ENCODE results near the gene P2RY8. TPM values are rescaled to one million over a fixed set of nuclear protein-coding genes. Genes with fewer than 3 reads are reported as not detected.

The P2RY8 gene
- total and polyA plus RNA-seq, 10 donors, result 8.1 to 32.2 (median 26.5) TPM

GRCh38 chrX:1535241-1536041, 1.5 kb downstream of the P2RY8 start:
- WGBS, 5 donors, result 12 to 27% (median 13%) methylated on average over 32 to 33 of the region's 33 CpGs
- intact Hi-C loops (cut with DNase I; ENCODE audit: low total_unique reads), result loop anchor here (10.0 kb wide), 1 partner anchor 71 kb away; no protein-coding TSS in a partner anchor
- TF ChIP-seq POLR2AphosphoS5 (IDR thresholded peaks at IDR 0.05) (peak in 2 of 3 donors; percentile 13 to 45), POLR2A (IDR thresholded peaks at IDR 0.05) (no peak), CTCF (IDR thresholded peaks at IDR 0.05 in 8 of 11, conservative IDR thresholded peaks at IDR 0.05 in 3 of 11) (no peak)
- Histone ChIP-seq H3K9me3 (no peaks in the 10 kb centered on the region), H3K4me1 (peaks cover 5 to 59% (median 29%) of the 10 kb centered on the region in 6 donors), H3K27ac (peak overlapping the region; percentile 89 to 94 (median 90)), H3K36me3 (peaks cover 0 to 9% (median 0%) of the 10 kb centered on the region in 6 donors), H3K27me3 (replicated peaks in 1 of 7) (no peaks in the 10 kb centered on the region), H3K4me3 (peak overlapping the region; percentile 56 to 80 (median 74))
- DNase-seq, result peak; percentile 83

GRCh38 chrX:1534301-1535168, 2.5 kb downstream of the P2RY8 start:
- intact Hi-C loops (cut with DNase I; ENCODE audit: low total_unique reads), result loop anchor here (10.0 kb wide), 1 partner anchor 70 kb away; no protein-coding TSS in a partner anchor
- no peaks in the 10 kb centered on the region for H3K9me3 ChIP-seq
- H3K27ac ChIP-seq, result peak overlapping the region; percentile 19 to 94 (median 90)
- TF ChIP-seq POLR2A (IDR thresholded peaks at IDR 0.05) (no peak), POLR2AphosphoS5 (IDR thresholded peaks at IDR 0.05) (peak in 1 of 3 donors; percentile 12), CTCF (IDR thresholded peaks at IDR 0.05 in 8 of 11, conservative IDR thresholded peaks at IDR 0.05 in 3 of 11) (no peak)
- 14 to 35% (median 27%) methylated on average over 21 to 22 of the region's 22 CpGs for WGBS, 5 donors
- H3K27me3 ChIP-seq (replicated peaks in 1 of 7), result no peaks in the 10 kb centered on the region
- peaks cover 0 to 9% (median 0%) of the 10 kb centered on the region in 6 donors for H3K36me3 ChIP-seq
- H3K4me3 ChIP-seq, result peak overlapping the region; percentile 35 to 80 (median 65)
- peak; percentile 84 for DNase-seq
- H3K4me1 ChIP-seq, result peaks cover 5 to 63% (median 29%) of the 10 kb centered on the region in 6 donors

GRCh38 chrX:1533058-1533457, 3.9 kb downstream of the P2RY8 start:
- H3K36me3 ChIP-seq, result peaks cover 0 to 20% (median 0%) of the 10 kb centered on the region in 6 donors
- intact Hi-C loops (cut with DNase I; ENCODE audit: low total_unique reads), result loop anchor here (10.0 kb wide), 1 partner anchor 68 kb away; no protein-coding TSS in a partner anchor
- WGBS, 5 donors, result 30 to 37% (median 33%) methylated on average over 4 of the region's 4 CpGs
- H3K4me3 ChIP-seq, result no peak overlapping the region
- no peaks in the 10 kb centered on the region for H3K27me3 ChIP-seq (replicated peaks in 1 of 7)
- H3K9me3 ChIP-seq, result no peaks in the 10 kb centered on the region
- no peak overlapping the region for H3K27ac ChIP-seq
- H3K4me1 ChIP-seq, result peaks cover 5 to 66% (median 28%) of the 10 kb centered on the region in 6 donors
- TF ChIP-seq POLR2AphosphoS5 (IDR thresholded peaks at IDR 0.05) (no peak), POLR2A (IDR thresholded peaks at IDR 0.05) (no peak), CTCF (IDR thresholded peaks at IDR 0.05 in 8 of 11, conservative IDR thresholded peaks at IDR 0.05 in 3 of 11) (no peak)
- DNase-seq, result no peak

All from spleen (tissue), 11 donors.